Osteoblast (primary cell): Measurements from ENCODE around the gene REXO4. TPM values are rescaled to one million over a fixed set of nuclear protein-coding genes. Genes with fewer than 3 reads are reported as not detected.

Source experiments
- DNase-seq: peaks from one replicate; pipeline ENCODE4 v3.0.0; 2011; ENCODE audit warnings: low spot score, mixed read lengths; ENCODE audit not compliant: insufficient read length; ENCODE audit errors: missing footprints
- H2AFZ ChIP-seq: 2 replicates; pipeline ENCODE4 v1.6.0; 2011; ENCODE audit warnings: mild to moderate bottlenecking, low read length
- H3K27ac ChIP-seq: 2 replicates; pipeline ENCODE4 v1.5.1; 2011; ENCODE audit warnings: mild to moderate bottlenecking, low read depth, low read length, moderate library complexity
- H3K27me3 ChIP-seq: 2 replicates; pipeline ENCODE4 v1.6.0; 2012; ENCODE audit warnings: mild to moderate bottlenecking, control low read depth, inconsistent platforms, low read length, moderate library complexity; ENCODE audit not compliant: insufficient read depth
- H3K36me3 ChIP-seq: 2 replicates; pipeline ENCODE4 v1.5.1; 2011; ENCODE audit warnings: mild to moderate bottlenecking, low read length, control low read depth, moderate library complexity; ENCODE audit not compliant: insufficient read depth
- H3K4me1 ChIP-seq: 2 replicates; pipeline ENCODE4 v1.5.1; 2011; ENCODE audit warnings: mild to moderate bottlenecking, low read length, control low read depth, moderate library complexity; ENCODE audit not compliant: insufficient read depth
- H3K4me2 ChIP-seq: 2 replicates; pipeline ENCODE4 v1.6.0; 2011; ENCODE audit warnings: mild to moderate bottlenecking, low read length; ENCODE audit not compliant: insufficient read depth
- H3K4me3 ChIP-seq: fragments of 200-600 bp; sonication (generic); 3 replicates; pipeline ENCODE4 v1.5.1; 2012; ENCODE audit warnings: mild to moderate bottlenecking, low read length, inconsistent platforms; ENCODE audit not compliant: insufficient read depth
- H3K79me2 ChIP-seq: 2 replicates; pipeline ENCODE4 v1.6.0; 2012; ENCODE audit warnings: mild to moderate bottlenecking, low read length, control low read depth, inconsistent platforms; ENCODE audit not compliant: insufficient read depth
- H3K9me3 ChIP-seq: 2 replicates; pipeline ENCODE4 v1.5.1; 2011; ENCODE audit warnings: low read depth, low read length, control low read depth
- H4K20me1 ChIP-seq: 2 replicates; pipeline ENCODE4 v1.6.0; 2012; ENCODE audit warnings: mild to moderate bottlenecking, low read length, control low read depth; ENCODE audit not compliant: insufficient read depth
- CTCF ChIP-seq: IDR thresholded peaks from 2 replicates; pipeline ENCODE4 v1.5.1; 2011; ENCODE audit warnings: mild to moderate bottlenecking, low read depth, low read length, moderate library complexity; ENCODE audit errors: extremely low read depth
- total RNA-seq: library from RNA; depleted of rRNA; stranded (reverse); fragments of >200 nt; gene quantifications from 2 replicates; pipeline ENCODE4 v1.2.3, GENCODE V29; 2012

Gene REXO4
- total RNA-seq, 1 donor = 11.9 TPM

DNA sequence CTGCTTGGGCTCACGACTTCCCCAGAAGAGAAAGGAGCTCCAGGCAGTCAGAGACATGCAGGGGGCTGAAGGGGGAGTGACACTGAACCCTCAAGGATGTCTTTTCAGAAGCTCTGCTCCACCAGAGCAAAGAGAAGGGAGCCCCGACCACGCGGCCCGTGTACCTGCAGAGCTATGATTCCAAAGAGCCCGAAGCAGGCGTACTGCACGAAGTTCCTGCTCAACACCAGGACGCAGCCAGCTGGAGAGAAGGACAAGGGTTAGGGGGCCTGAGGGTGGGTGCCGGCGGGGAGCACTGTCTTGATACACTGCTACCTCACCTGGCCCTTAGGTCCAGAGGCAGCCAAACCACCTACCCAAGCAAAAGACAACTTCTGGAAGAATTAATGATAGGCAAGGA lies 51.4 kb downstream of the REXO4 start:
- H2AFZ ChIP-seq = no peak overlapping the region
- H3K4me3 ChIP-seq = no peak overlapping the region
- H3K27me3 ChIP-seq = no peaks in the 10 kb centered on the region
- TF ChIP-seq CTCF = no peak
- H3K4me2 ChIP-seq = no peak overlapping the region
- DNase-seq = peak; percentile 14
- H3K9me3 ChIP-seq = no peaks in the 10 kb centered on the region
- H4K20me1 ChIP-seq = peaks cover 89% of the 10 kb centered on the region
- H3K79me2 ChIP-seq = peaks cover 98% of the 10 kb centered on the region
- H3K27ac ChIP-seq = no peak overlapping the region
- peaks cover 79% of the 10 kb centered on the region for H3K36me3 ChIP-seq
- peaks cover 36% of the 10 kb centered on the region for H3K4me1 ChIP-seq

DNA sequence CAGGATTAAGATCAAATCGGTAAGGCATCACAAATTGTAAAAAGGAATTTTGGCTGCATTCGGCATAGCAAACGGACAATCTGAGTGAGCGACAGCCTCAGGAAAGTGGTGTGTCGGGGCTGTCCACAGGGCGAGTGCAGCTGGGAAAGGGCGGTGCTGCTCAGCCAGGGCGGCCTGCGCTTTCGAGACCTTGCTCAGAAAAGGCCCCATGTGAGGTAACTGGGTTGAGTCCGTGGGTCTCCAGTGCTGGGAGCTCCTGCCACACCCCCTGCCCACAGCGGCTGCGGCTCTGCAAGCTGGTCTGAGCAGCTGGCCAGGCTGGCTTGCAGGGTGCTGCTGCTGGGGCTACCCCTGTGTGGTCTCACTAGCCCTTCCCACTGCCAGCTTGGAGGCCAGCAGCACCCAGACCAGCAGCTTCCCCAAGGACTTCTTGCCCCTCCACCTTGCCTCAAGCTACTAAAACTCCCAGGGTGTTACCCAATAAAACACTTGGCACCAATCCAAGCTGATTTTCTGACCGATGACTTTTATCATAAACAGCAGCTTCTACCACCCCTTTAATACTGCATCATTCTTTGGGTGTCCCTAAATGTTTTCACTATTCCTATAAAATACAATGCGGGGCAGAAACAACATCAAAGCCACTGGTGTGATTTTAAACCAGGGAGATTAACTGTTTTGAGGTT lies 55.3 kb downstream of the REXO4 start:
- H3K27ac ChIP-seq = no peak overlapping the region
- H3K4me3 ChIP-seq = no peak overlapping the region
- no peak overlapping the region for H2AFZ ChIP-seq
- H3K36me3 ChIP-seq = peaks cover 72% of the 10 kb centered on the region
- no peaks in the 10 kb centered on the region for H3K27me3 ChIP-seq
- no peak overlapping the region for H3K4me2 ChIP-seq
- H3K4me1 ChIP-seq = peaks cover under 1% of the 10 kb centered on the region
- H3K9me3 ChIP-seq = no peaks in the 10 kb centered on the region
- TF ChIP-seq CTCF = no peak
- H4K20me1 ChIP-seq = peaks cover 73% of the 10 kb centered on the region
- H3K79me2 ChIP-seq = peaks cover 90% of the 10 kb centered on the region
- no peak for DNase-seq

DNA sequence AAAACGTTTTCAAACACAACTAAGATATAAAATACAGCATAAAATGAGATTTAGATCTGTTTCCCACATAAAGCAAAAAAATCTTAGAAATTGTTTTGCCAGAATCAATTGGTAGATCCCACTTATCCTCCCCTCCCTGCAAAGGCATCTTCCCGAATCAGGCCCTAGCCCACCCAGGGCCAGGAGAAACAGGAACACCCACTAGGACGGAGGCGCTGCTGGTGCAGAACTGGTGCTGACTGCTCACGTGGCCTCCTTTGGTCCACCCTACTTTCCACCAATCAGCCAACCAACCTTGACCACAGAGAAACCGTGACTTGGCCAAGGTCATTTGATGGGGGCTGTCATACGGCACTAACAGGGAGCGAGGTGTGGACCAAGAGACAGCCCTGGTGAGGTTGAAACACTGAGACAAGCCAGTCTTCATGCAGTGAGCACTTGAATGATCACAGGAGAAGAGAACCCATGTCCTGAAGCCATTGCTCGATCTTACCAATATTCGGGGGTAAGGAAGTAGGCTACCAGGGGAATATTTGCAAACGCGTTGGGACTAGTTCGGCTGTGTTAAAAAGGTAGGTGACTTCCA lies 56.2 kb downstream of the REXO4 start:
- no peak overlapping the region for H3K27ac ChIP-seq
- peak; percentile 47 for DNase-seq
- no peak overlapping the region for H3K4me2 ChIP-seq
- H3K79me2 ChIP-seq = peaks cover 90% of the 10 kb centered on the region
- H4K20me1 ChIP-seq = peaks cover 67% of the 10 kb centered on the region
- H3K9me3 ChIP-seq = no peaks in the 10 kb centered on the region
- H2AFZ ChIP-seq = no peak overlapping the region
- H3K4me3 ChIP-seq = no peak overlapping the region
- H3K27me3 ChIP-seq = no peaks in the 10 kb centered on the region
- H3K4me1 ChIP-seq = peaks cover 9% of the 10 kb centered on the region
- H3K36me3 ChIP-seq = peaks cover 63% of the 10 kb centered on the region
- no peak for TF ChIP-seq CTCF
